ENCODE data around the gene SLCO1A2. TPM values are rescaled to one million over a fixed set of nuclear protein-coding genes. Genes with fewer than 3 reads are reported as not detected.

Gene SLCO1A2
- total RNA-seq, 1 experiment from 2014 or later = 10.3 TPM

GRCh38 chr12:21323736-21324135 lies 11.0 kb downstream of the SLCO1A2 start:
- no peak overlapping the region for H2AFZ ChIP-seq (ENCODE audit: low read length)
- no peaks in the 10 kb centered on the region for H3K79me1 ChIP-seq (ENCODE audit: insufficient read depth, low read depth, low read length, poor library complexity, severe bottlenecking)
- no peak overlapping the region for H2AK5ac ChIP-seq (ENCODE audit: insufficient read length, low read length)
- H3K23me2 ChIP-seq (ENCODE audit: insufficient read length, low read depth, low read length, poor library complexity, severe bottlenecking) = no peaks in the 10 kb centered on the region
- Mint-ChIP-seq H3K9me3 (peaks cover 30 to 33% of the 10 kb centered on the region in 2 experiments), H3K36me3 (ENCODE audit: insufficient read depth in 1 of 3, low read depth in 3 of 3) (peaks cover 28 to 31% (median 31%) of the 10 kb centered on the region in 3 experiments), H3K4me3 (no peak overlapping the region), H3K27me3 (ENCODE audit: low read depth) (no peaks in the 10 kb centered on the region), H3K27ac (peak overlapping the region; percentile 22 to 98 (median 59); a peak in 5 of 7 replicates), H3K4me1 (peaks cover 22 to 24% of the 10 kb centered on the region in 2 experiments)
- H4K20me1 ChIP-seq (ENCODE audit: control insufficient read depth, insufficient read depth, insufficient read length) = no peaks in the 10 kb centered on the region
- DNase-seq = no peak
- H3K23ac ChIP-seq (ENCODE audit: insufficient read length, low read depth, low read length) = no peak overlapping the region
- peak overlapping the region; percentile 3 for H3K27ac ChIP-seq (ENCODE audit: insufficient read length, low read depth, low read length)
- H3K9me3 ChIP-seq (ENCODE audit: control insufficient read depth, low read depth, low read length) = peaks cover 21% of the 10 kb centered on the region
- no peak overlapping the region for H2BK20ac ChIP-seq (ENCODE audit: low read depth, low read length, poor library complexity, severe bottlenecking)
- no peaks in the 10 kb centered on the region for H3K79me2 ChIP-seq (ENCODE audit: insufficient read depth, low read length)
- no peak overlapping the region for H2BK12ac ChIP-seq (ENCODE audit: insufficient read length, low read depth, low read length)
- H3K4me2 ChIP-seq (ENCODE audit: insufficient read depth, insufficient read length, low read length) = no peak overlapping the region
- H3K27me3 ChIP-seq (ENCODE audit: insufficient read depth, low read length) = no peaks in the 10 kb centered on the region
- no peak overlapping the region for H2BK120ac ChIP-seq (ENCODE audit: low read depth, low read length, poor library complexity, severe bottlenecking)
- no peak overlapping the region for H3K14ac ChIP-seq (ENCODE audit: insufficient read depth, low read length)
- peaks cover 3% of the 10 kb centered on the region; the same call in 1 of the 2 replicates for H3K4me1 ChIP-seq (ENCODE audit: insufficient read depth, low read length)
- no peak overlapping the region for H3K4ac ChIP-seq (ENCODE audit: low read depth, low read length)
- H2BK5ac ChIP-seq (ENCODE audit: insufficient read length, low read length) = no peak overlapping the region
- TF ChIP-seq, protein P1, sequence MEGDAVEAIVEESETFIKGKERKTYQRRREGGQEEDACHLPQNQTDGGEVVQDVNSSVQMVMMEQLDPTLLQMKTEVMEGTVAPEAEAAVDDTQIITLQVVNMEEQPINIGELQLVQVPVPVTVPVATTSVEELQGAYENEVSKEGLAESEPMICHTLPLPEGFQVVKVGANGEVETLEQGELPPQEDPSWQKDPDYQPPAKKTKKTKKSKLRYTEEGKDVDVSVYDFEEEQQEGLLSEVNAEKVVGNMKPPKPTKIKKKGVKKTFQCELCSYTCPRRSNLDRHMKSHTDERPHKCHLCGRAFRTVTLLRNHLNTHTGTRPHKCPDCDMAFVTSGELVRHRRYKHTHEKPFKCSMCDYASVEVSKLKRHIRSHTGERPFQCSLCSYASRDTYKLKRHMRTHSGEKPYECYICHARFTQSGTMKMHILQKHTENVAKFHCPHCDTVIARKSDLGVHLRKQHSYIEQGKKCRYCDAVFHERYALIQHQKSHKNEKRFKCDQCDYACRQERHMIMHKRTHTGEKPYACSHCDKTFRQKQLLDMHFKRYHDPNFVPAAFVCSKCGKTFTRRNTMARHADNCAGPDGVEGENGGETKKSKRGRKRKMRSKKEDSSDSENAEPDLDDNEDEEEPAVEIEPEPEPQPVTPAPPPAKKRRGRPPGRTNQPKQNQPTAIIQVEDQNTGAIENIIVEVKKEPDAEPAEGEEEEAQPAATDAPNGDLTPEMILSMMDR (conservative IDR thresholded peaks at IDR 0.05) = no peak
- no peak overlapping the region for H3T11ph ChIP-seq (ENCODE audit: low read length)
- H4K5ac ChIP-seq (ENCODE audit: insufficient read length, low read depth, low read length) = no peak overlapping the region
- no peak overlapping the region for H2BK15ac ChIP-seq (ENCODE audit: low read depth, low read length)
- H3K56ac ChIP-seq (ENCODE audit: insufficient read length, low read depth, low read length) = no peak overlapping the region
- H3K9ac ChIP-seq (ENCODE audit: extremely low read depth, insufficient read length, low read length) = no peak overlapping the region
- WGBS (ENCODE audit: extremely low coverage, insufficient read length, low lambda C conversion rate) = no CpG with 5 or more reads among the region's 2 CpGs
- no peak overlapping the region for H4K8ac ChIP-seq (replicated peaks; ENCODE audit: insufficient read length, low read depth, low read length)
- H3K18ac ChIP-seq (ENCODE audit: insufficient read length, low read depth, low read length) = no peak overlapping the region
- no peak overlapping the region for H4K91ac ChIP-seq (ENCODE audit: insufficient read length, low read depth, low read length)

All from H9 (cell line).